ENCODE measurements around the gene STK16. TPM values are rescaled to one million over a fixed set of nuclear protein-coding genes. Genes with fewer than 3 reads are reported as not detected.

Gene STK16
- polyA plus RNA-seq, 1 donor from 2014 or later: 64.9 TPM

- Histone ChIP-seq H3K27me3 (ENCODE audit: insufficient read depth, low read depth, low read length) (no peaks in the 10 kb centered on the region), H3K4me2 (ENCODE audit: low read length) (no peak overlapping the region), H2AFZ (ENCODE audit: low read depth, low read length) (no peak overlapping the region), H3K9ac (ENCODE audit: low read length) (no peak overlapping the region), H3F3A (ENCODE audit: insufficient read depth, low read length, poor library complexity, severe bottlenecking) (no peaks in the 10 kb centered on the region), H4K20me1 (ENCODE audit: insufficient read depth) (no peaks in the 10 kb centered on the region), H3K79me2 (replicated peaks; ENCODE audit: insufficient read depth, low read length) (no peaks in the 10 kb centered on the region), H3K27ac (ENCODE audit: low read length) (no peak overlapping the region), H3K9me3 (ENCODE audit: low read length) (no peaks in the 10 kb centered on the region), H3K4me3 (ENCODE audit: low read length) (no peak overlapping the region), H3K9me2 (ENCODE audit: insufficient read depth, low read length) (no peaks in the 10 kb centered on the region), H3K36me3 (ENCODE audit: insufficient read depth, low read length) (no peaks in the 10 kb centered on the region)
- TF ChIP-seq POLR2AphosphoS5 (IDR thresholded peaks at IDR 0.05) (no peak), EP300 (conservative IDR thresholded peaks at IDR 0.05; ENCODE audit: poor library complexity, severe bottlenecking) (no peak), REST (IDR thresholded peaks at IDR 0.05; ENCODE audit: borderline replicate concordance) (no peak), TAF1 (IDR thresholded peaks at IDR 0.05; ENCODE audit: low read depth) (no peak), EZH2 (IDR thresholded peaks at IDR 0.05; ENCODE audit: borderline replicate concordance, insufficient read depth, low read length, poor library complexity, severe bottlenecking) (no peak), RAD21 (conservative IDR thresholded peaks at IDR 0.05) (no peak), MXI1 (conservative IDR thresholded peaks at IDR 0.05; ENCODE audit: poor library complexity, severe bottlenecking) (no peak), CTCF (IDR thresholded peaks at IDR 0.05; ENCODE audit: poor library complexity, severe bottlenecking) (no peak), SMC3 (conservative IDR thresholded peaks at IDR 0.05; ENCODE audit: poor library complexity) (no peak)
Observed at GRCh38 chr2:219221957-219222518, 23.2 kb upstream of the STK16 start.

GRCh38 chr2:219223831-219224610 is 21.3 kb upstream of the STK16 start:
- Histone ChIP-seq H4K20me1 (ENCODE audit: insufficient read depth) (no peaks in the 10 kb centered on the region), H3F3A (ENCODE audit: insufficient read depth, low read length, poor library complexity, severe bottlenecking) (no peaks in the 10 kb centered on the region), H3K27me3 (ENCODE audit: insufficient read depth, low read depth, low read length) (no peaks in the 10 kb centered on the region), H3K4me3 (ENCODE audit: low read length) (no peak overlapping the region), H3K4me2 (ENCODE audit: low read length) (no peak overlapping the region), H3K79me2 (replicated peaks; ENCODE audit: insufficient read depth, low read length) (peaks cover 11% of the 10 kb centered on the region), H3K9me3 (ENCODE audit: low read length) (no peaks in the 10 kb centered on the region), H3K27ac (ENCODE audit: low read length) (no peak overlapping the region), H3K9ac (ENCODE audit: low read length) (no peak overlapping the region), H2AFZ (ENCODE audit: low read depth, low read length) (no peak overlapping the region), H3K9me2 (ENCODE audit: insufficient read depth, low read length) (no peaks in the 10 kb centered on the region), H3K36me3 (ENCODE audit: insufficient read depth, low read length) (no peaks in the 10 kb centered on the region)
- no peak for TF ChIP-seq TAF1 (IDR thresholded peaks at IDR 0.05; ENCODE audit: low read depth)
- no peak for TF ChIP-seq RAD21 (conservative IDR thresholded peaks at IDR 0.05)

Measured in neural cell (in vitro differentiated cells).